SH-SY5Y (cell line): ENCODE data around the gene PTPRM.

Experiments used
- GATA2 ChIP-seq: IDR thresholded peaks from 2 replicates; pipeline ENCODE4 v1.6.1; 2011; ENCODE audit warnings: mild to moderate bottlenecking, low read depth, low read length
- GATA3 ChIP-seq: IDR thresholded peaks from 2 replicates; pipeline ENCODE4 v1.6.1; 2011; ENCODE audit warnings: low read depth, mild to moderate bottlenecking, low read length, moderate library complexity

DNA sequence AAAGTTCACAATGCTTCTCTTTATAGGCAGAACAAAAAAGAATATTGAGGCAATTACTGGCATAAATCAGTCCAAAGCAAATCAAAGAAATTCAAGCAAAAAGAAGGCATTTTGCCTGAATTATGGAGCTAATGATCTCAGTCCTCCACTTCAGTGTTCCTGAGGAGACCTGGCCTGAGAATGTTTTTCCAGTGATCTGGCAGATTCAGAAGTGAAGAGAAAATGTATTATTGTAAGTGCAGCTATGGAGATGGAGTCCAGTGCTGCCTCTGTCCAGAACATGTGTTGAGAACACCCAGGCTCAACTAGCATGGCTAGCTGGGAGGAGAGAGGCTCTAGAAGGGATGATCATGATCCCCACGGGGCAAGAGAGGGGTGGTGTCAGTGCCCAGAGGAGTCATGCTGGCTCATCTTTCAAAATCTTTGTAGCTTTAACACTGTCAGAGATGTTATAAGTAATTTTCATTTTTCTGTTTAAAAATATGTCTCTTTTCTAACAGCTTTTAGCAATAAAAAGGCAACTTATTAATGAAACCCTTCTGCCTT is 675.1 kb downstream of the PTPRM start:
- TF ChIP-seq GATA3: no peak
- no peak for TF ChIP-seq GATA2
